K562 treated with DMSO at 1 percent for 24 hours (cell line): ENCODE results near the gene SKIC2. TPM values are rescaled to one million over a fixed set of nuclear protein-coding genes. Genes with fewer than 3 reads are reported as not detected.

Source experiments
- total RNA-seq: library from RNA; unstranded; fragments of 300-600 nt; gene quantifications from 2 replicates; pipeline ENCODE4 v1.2.3, GENCODE V29; 2022; ENCODE audit warnings: low read depth; ENCODE audit not compliant: insufficient read depth

The SKIC2 gene
- 75.7 and 86.4 TPM in 2 replicates for total RNA-seq

DNA sequence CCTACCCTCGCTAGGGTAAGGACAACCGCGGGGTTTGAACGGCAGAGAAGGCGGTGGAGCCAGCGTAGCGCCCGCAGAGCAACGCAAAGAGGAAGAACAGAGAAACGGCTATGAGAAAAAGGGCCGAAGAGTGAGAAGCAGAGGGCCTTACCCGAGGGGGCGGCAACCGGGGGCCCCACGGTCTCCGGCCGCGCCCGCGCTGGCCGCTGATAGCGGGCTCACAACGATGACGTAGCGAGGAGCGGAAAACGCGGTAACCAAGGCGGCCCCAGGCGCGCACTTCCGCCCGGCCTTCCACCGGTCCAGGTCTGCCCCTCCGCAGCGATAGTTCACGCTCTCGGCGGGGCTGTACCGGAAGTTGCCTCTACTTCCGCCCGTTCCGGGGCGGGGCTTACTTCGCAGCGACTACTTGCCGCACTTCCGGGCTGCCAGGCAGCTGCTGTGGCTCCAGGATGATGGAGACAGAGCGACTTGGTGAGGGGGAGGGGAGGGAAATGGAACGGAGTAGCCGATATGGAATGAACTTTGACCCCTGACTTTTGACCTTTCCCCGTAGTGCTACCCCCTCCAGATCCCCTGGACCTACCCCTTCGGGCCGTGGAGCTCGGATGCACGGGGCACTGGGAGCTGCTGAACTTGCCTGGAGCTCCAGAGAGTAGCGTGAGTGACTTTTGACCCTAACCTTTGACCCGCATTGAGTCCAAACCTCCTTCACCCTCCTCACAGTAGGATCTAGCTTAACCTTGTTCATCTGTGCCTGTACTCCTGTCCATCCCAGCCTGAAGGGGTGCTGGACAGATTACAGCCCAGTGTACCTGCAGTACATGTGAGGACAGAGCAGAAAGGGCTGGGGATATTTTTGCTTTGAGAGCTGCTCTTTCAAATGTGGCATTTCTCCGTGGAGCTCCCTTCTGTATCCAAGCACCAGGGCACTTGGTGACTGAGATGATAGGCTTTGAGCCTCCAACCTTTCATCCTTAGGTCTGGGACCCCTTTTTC, at the start of gene SKIC2, which contains the start of gene NELFE:
TSS of gene SKIC2 (plus strand) at position 435 of the 999 bp plus-strand sequence. CDS start at position 453, 18 bp downstream.
TSS of gene NELFE (minus strand) at position 231 of the 999 bp plus-strand sequence. CDS start 525 bp downstream, outside the sequence.

DNA sequence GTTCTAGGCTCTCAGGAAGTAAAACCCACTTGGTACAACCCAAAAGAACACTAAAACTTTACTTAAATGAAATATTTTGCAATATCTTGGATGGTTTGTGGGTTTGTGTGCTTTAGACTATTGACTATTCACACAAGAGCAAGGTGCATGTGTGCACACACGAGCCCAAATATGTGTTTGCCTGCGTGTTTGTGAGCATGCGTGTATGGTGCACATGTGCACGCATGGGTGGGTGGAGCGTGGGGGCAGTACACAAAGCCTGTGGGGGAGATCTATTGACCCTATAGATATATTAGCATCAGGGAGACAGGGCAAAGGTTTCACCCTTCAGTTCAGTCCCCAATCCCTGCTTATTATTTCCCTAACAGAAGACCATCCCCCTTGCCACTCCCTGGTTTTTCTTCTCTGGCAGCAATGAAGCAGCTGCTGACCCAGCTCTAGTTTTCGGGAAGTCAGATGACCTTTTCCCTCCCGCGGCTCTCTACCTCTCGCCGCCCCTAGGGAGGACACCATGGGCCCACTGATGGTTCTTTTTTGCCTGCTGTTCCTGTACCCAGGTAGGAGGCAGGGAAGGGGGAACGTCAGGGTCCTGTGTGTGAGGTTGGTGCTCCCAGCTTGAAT, 31.6 kb upstream of the SKIC2 start, which contains the start of gene C2:
TSS of gene C2 (plus strand) at position 476 of the 621 bp plus-strand sequence. CDS start at position 512, 36 bp downstream.

DNA sequence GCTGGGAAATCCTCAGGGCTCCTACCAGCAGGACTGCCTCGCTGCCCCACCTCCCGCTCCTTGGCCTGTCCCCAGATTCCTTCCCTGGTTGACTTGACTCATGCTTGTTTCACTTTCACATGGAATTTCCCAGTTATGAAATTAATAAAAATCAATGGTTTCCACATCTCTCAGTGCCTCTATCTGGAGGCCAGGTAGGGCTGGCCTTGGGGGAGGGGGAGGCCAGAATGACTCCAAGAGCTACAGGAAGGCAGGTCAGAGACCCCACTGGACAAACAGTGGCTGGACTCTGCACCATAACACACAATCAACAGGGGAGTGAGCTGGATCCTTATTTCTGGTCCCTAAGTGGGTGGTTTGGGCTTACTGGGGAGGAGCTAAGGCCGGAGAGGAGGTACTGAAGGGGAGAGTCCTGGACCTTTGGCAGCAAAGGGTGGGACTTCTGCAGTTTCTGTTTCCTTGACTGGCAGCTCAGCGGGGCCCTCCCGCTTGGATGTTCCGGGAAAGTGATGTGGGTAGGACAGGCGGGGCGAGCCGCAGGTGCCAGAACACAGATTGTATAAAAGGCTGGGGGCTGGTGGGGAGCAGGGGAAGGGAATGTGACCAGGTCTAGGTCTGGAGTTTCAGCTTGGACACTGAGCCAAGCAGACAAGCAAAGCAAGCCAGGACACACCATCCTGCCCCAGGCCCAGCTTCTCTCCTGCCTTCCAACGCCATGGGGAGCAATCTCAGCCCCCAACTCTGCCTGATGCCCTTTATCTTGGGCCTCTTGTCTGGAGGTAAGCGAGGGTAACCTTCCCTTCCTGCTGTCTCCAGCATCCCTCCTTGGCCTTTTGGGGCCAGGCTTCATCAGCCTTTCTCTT, 13.2 kb upstream of the SKIC2 start, which contains the start of gene CFB:
TSS of gene CFB (plus strand) at position 589 of the 863 bp plus-strand sequence. CDS start at position 716, 127 bp downstream.

GRCh38 chr6:31971993-31972708, 13.2 kb downstream of the SKIC2 start, which contains the start of gene DXO:
Gene DXO (minus strand): TSS chr6:31972138. CDS start chr6:31971675, 463 bp downstream.

DNA sequence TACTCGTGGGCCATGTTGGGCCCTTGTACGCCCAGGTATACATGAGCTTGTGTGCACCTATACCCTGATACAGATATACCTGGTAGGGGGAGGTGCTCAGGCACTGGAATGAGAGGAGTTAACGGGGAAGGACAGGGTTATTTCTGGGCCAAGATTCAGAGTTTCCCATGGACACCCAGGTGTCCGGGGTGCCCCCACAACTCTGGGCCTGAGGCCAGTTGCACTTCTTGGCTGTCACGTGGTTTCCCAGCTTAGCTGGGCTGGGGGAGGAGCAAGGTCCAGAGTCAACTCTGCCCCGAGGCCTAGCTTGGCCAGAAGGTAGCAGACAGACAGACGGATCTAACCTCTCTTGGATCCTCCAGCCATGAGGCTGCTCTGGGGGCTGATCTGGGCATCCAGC, 22.8 kb downstream of the SKIC2 start, which contains the start of gene C4A:
TSS of gene C4A (plus strand) at position 314 of the 400 bp plus-strand sequence. CDS start at position 365, 51 bp downstream.

GRCh38 chr6:32014547-32014946, 55.6 kb downstream of the SKIC2 start, which contains the start of gene C4B:
Gene C4B (plus strand): TSS chr6:32014795. CDS start chr6:32014846, 51 bp downstream.

Other genes with a start within 250 kb of the SKIC2 start
- not detected in 2 replicates for gene LY6G6D, start 243.8 kb upstream of the SKIC2 start, total RNA-seq
- gene LY6G6C, start 237.4 kb upstream of the SKIC2 start, total RNA-seq: not detected in 2 replicates
- gene MPIG6B, start 235.8 kb upstream of the SKIC2 start, total RNA-seq: not detected in 2 replicates
- 60.3 and 69.2 TPM in 2 replicates for gene DDAH2, start 229.9 kb upstream of the SKIC2 start, total RNA-seq
- 1,325 and 1,384 TPM in 2 replicates for gene CLIC1, start 222.6 kb upstream of the SKIC2 start, total RNA-seq
- gene MSH5, start 219.2 kb upstream of the SKIC2 start, total RNA-seq: 31.2 and 34.8 TPM in 2 replicates
- gene SAPCD1, start 196.5 kb upstream of the SKIC2 start, total RNA-seq: 4.5 and 5.1 TPM in 2 replicates
- 5.7 and 7.6 TPM in 2 replicates for gene VWA7, start 181.8 kb upstream of the SKIC2 start, total RNA-seq
- gene VARS1, start 163.4 kb upstream of the SKIC2 start, total RNA-seq: 128 and 134 TPM in 2 replicates
- 164 and 168 TPM in 2 replicates for gene LSM2, start 152.2 kb upstream of the SKIC2 start, total RNA-seq
- gene HSPA1L, start 143.9 kb upstream of the SKIC2 start, total RNA-seq: 4.2 and 4.5 TPM in 2 replicates
- gene HSPA1A, start 143.6 kb upstream of the SKIC2 start, total RNA-seq: 1,066 and 1,122 TPM in 2 replicates
- 895 and 916 TPM in 2 replicates for gene HSPA1B, start 131.4 kb upstream of the SKIC2 start, total RNA-seq
- 325 and 330 TPM in 2 replicates for gene NEU1, start 96.4 kb upstream of the SKIC2 start, total RNA-seq
- 10.9 and 11.4 TPM in 2 replicates for gene SLC44A4, start 80.2 kb upstream of the SKIC2 start, total RNA-seq
- gene EHMT2, start 61.5 kb upstream of the SKIC2 start, total RNA-seq: 93.8 and 95.0 TPM in 2 replicates
- gene ZBTB12, start 57.1 kb upstream of the SKIC2 start, total RNA-seq: 8.6 and 11.4 TPM in 2 replicates
- gene C2, start 31.5 kb upstream of the SKIC2 start, total RNA-seq: 7.2 and 10.1 TPM in 2 replicates
- 2.5 and 2.8 TPM in 2 replicates for gene CFB, start 13.1 kb upstream of the SKIC2 start, total RNA-seq
- gene NELFE, start 204 bp upstream of the SKIC2 start, total RNA-seq: 120 and 122 TPM in 2 replicates
- 23.3 and 24.2 TPM in 2 replicates for gene DXO, start 13.0 kb downstream of the SKIC2 start, total RNA-seq
- gene C4A, start 22.9 kb downstream of the SKIC2 start, total RNA-seq: 4.4 and 5.0 TPM in 2 replicates
- 3.8 and 7.6 TPM in 2 replicates for gene C4B, start 55.6 kb downstream of the SKIC2 start, total RNA-seq
- 0.49 and 1.4 TPM in 2 replicates for gene CYP21A2, start 79.2 kb downstream of the SKIC2 start, total RNA-seq
- gene TNXB, start 150.2 kb downstream of the SKIC2 start, total RNA-seq: 23.0 and 27.2 TPM in 2 replicates
- 120 and 121 TPM in 2 replicates for gene ATF6B, start 169.1 kb downstream of the SKIC2 start, total RNA-seq
- 19.9 and 22.7 TPM in 2 replicates for gene FKBPL, start 171.1 kb downstream of the SKIC2 start, total RNA-seq
- 7.6 and 8.4 TPM in 2 replicates for gene PRRT1, start 192.8 kb downstream of the SKIC2 start, total RNA-seq
- 38.4 and 44.1 TPM in 2 replicates for gene PPT2, start 195.0 kb downstream of the SKIC2 start, total RNA-seq
- gene EGFL8, start 205.4 kb downstream of the SKIC2 start, total RNA-seq: 10.0 and 12.0 TPM in 2 replicates
- gene AGPAT1, start 216.9 kb downstream of the SKIC2 start, total RNA-seq: 167 and 178 TPM in 2 replicates
- gene RNF5, start 219.2 kb downstream of the SKIC2 start, total RNA-seq: 253 and 277 TPM in 2 replicates
- gene AGER, start 225.1 kb downstream of the SKIC2 start, total RNA-seq: 4.7 and 8.9 TPM in 2 replicates
- 76.1 and 79.7 TPM in 2 replicates for gene PBX2, start 231.0 kb downstream of the SKIC2 start, total RNA-seq
- 61.3 and 66.5 TPM in 2 replicates for gene GPSM3, start 233.5 kb downstream of the SKIC2 start, total RNA-seq